ENCODE measurements around the gene FRK. TPM values are rescaled to one million over a fixed set of nuclear protein-coding genes. Genes with fewer than 3 reads are reported as not detected.

FRK gene
- polyA plus RNA-seq, 3 donors: not detected

DNA sequence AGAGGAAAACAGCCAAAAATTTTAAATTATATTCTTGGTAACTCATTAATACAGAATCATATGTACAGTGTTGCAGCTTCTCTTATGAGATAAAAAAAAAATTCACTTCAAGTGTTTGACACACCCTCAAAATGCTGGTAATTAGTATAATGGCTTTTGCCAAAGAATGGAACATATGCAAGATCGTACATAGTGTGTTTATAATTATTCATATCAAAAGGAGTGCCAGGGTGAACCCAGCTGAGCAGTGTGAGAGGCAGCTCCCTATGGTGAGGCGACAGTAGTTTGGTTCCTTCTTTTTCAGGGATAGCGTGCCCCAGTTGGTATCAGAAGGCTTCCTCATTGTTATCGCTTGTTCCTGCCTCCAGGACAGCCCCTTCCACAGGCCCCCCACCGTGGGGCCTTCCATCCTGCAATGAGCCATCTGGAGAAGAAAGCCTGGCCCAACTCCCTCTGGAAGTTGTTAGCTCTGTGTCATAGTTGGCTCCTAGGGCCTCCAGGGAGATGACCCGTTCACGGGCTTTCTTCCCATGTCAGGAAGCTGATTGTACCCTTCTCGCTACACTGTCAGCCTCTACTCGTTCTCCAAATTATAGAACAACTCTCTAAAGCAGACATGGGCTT lies 150.7 kb downstream of the FRK start:
- Histone ChIP-seq H3K27me3 (ENCODE audit: control insufficient read depth in 2 of 2, insufficient read depth in 2 of 2, low read length in 2 of 2) (no peaks in the 10 kb centered on the region), H3K27ac (ENCODE audit: low read depth in 1 of 2, low read length in 2 of 2) (no peak overlapping the region), H4K20me1 (ENCODE audit: insufficient read depth, low read length) (no peaks in the 10 kb centered on the region), H3K79me2 (ENCODE audit: insufficient read depth, low read length) (no peaks in the 10 kb centered on the region), H3K9me3 (replicated peaks in 1 of 2; ENCODE audit: control insufficient read depth in 1 of 2, insufficient read depth in 1 of 2, low read length in 2 of 2) (no peaks in the 10 kb centered on the region), H3K36me3 (replicated peaks in 1 of 2; ENCODE audit: control insufficient read depth in 1 of 2, insufficient read depth in 2 of 2, low read length in 2 of 2) (no peaks in the 10 kb centered on the region), H2AFZ (ENCODE audit: insufficient read depth, low read depth, low read length, poor library complexity, severe bottlenecking) (no peak overlapping the region), H3K4me2 (replicated peaks; ENCODE audit: extremely low read depth, low read length, poor library complexity, severe bottlenecking) (no peak overlapping the region), H3K9ac (ENCODE audit: insufficient read depth, low read length, poor library complexity, severe bottlenecking) (no peak overlapping the region), H3K4me1 (ENCODE audit: control insufficient read depth in 1 of 2, insufficient read depth in 2 of 2, low read length in 2 of 2) (no peaks in the 10 kb centered on the region), H3K4me3 (replicated peaks in 1 of 3; ENCODE audit: low read depth in 2 of 3, low read length in 3 of 3) (no peak overlapping the region)
- peaks cover 1 to 4% (median 3%) of the 10 kb centered on the region in 3 donors for H3K27me3 Mint-ChIP-seq (ENCODE audit: low read depth in 3 of 3)
- DNase-seq: no peak
- TF ChIP-seq CTCF (IDR thresholded peaks at IDR 0.05): no peak
- H3K36me3 Mint-ChIP-seq: no peaks in the 10 kb centered on the region
- whole genome bisulfite sequencing (ENCODE audit: insufficient coverage): 70% methylated on average over 6 of the region's 9 CpGs
- H3K4me3 Mint-ChIP-seq: no peak overlapping the region
- H3K4me1 Mint-ChIP-seq: no peaks in the 10 kb centered on the region
- no peaks in the 10 kb centered on the region for H3K9me3 Mint-ChIP-seq
- intact Hi-C loops (cut with micrococcal nuclease): no loop called here
- H3K27ac Mint-ChIP-seq: no peak overlapping the region

- Histone ChIP-seq H3K79me2 (ENCODE audit: insufficient read depth, low read length) (no peaks in the 10 kb centered on the region), H4K20me1 (ENCODE audit: insufficient read depth, low read length) (no peaks in the 10 kb centered on the region), H3K9ac (ENCODE audit: insufficient read depth, low read length, poor library complexity, severe bottlenecking) (no peak overlapping the region), H3K27ac (ENCODE audit: low read depth in 1 of 2, low read length in 2 of 2) (no peak overlapping the region), H3K36me3 (replicated peaks in 1 of 2; ENCODE audit: control insufficient read depth in 1 of 2, insufficient read depth in 2 of 2, low read length in 2 of 2) (no peaks in the 10 kb centered on the region), H3K9me3 (replicated peaks in 1 of 2; ENCODE audit: control insufficient read depth in 1 of 2, insufficient read depth in 1 of 2, low read length in 2 of 2) (no peaks in the 10 kb centered on the region), H3K4me3 (replicated peaks in 1 of 3; ENCODE audit: low read depth in 2 of 3, low read length in 3 of 3) (no peak overlapping the region), H3K4me2 (replicated peaks; ENCODE audit: extremely low read depth, low read length, poor library complexity, severe bottlenecking) (no peak overlapping the region), H2AFZ (ENCODE audit: insufficient read depth, low read depth, low read length, poor library complexity, severe bottlenecking) (no peak overlapping the region), H3K27me3 (ENCODE audit: control insufficient read depth in 2 of 2, insufficient read depth in 2 of 2, low read length in 2 of 2) (no peaks in the 10 kb centered on the region), H3K4me1 (ENCODE audit: control insufficient read depth in 1 of 2, insufficient read depth in 2 of 2, low read length in 2 of 2) (no peaks in the 10 kb centered on the region)
- DNase-seq: no peak
- H3K36me3 Mint-ChIP-seq: no peaks in the 10 kb centered on the region
- no peak overlapping the region for H3K4me3 Mint-ChIP-seq
- peaks cover 1 to 4% (median 3%) of the 10 kb centered on the region in 3 donors for H3K27me3 Mint-ChIP-seq (ENCODE audit: low read depth in 3 of 3)
- intact Hi-C loops (cut with micrococcal nuclease): no loop called here
- no peak overlapping the region for H3K27ac Mint-ChIP-seq
- no peak for TF ChIP-seq CTCF (IDR thresholded peaks at IDR 0.05)
- no peaks in the 10 kb centered on the region for H3K4me1 Mint-ChIP-seq
- no CpG with 5 or more reads among the region's 5 CpGs for WGBS (ENCODE audit: insufficient coverage)
- no peaks in the 10 kb centered on the region for H3K9me3 Mint-ChIP-seq
Measured at GRCh38 chr6:115908906-115909559, 151.7 kb downstream of the FRK start.
